ENCODE measurements around the gene C16orf89.

- TF ChIP-seq CTCF (IDR thresholded peaks at IDR 0.05 in 4 of 5, conservative IDR thresholded peaks at IDR 0.05 in 1 of 5) (no peak), POLR2A (IDR thresholded peaks at IDR 0.05) (no peak)
These were observed 7.5 kb upstream of the C16orf89 start for GRCh38 chr16:5073279-5073629.

All from gastrocnemius medialis (tissue), 4 donors.